GM19452 (cell line): ENCODE data around the gene ADGRG3.

Experiments used
- ATAC-seq: cut with Tn5 transposase; IDR thresholded peaks from one replicate; pipeline ENCODE4 v1.9.1; 2021; ENCODE audit not compliant: unreplicated experiment

ADGRG3 gene

DNA sequence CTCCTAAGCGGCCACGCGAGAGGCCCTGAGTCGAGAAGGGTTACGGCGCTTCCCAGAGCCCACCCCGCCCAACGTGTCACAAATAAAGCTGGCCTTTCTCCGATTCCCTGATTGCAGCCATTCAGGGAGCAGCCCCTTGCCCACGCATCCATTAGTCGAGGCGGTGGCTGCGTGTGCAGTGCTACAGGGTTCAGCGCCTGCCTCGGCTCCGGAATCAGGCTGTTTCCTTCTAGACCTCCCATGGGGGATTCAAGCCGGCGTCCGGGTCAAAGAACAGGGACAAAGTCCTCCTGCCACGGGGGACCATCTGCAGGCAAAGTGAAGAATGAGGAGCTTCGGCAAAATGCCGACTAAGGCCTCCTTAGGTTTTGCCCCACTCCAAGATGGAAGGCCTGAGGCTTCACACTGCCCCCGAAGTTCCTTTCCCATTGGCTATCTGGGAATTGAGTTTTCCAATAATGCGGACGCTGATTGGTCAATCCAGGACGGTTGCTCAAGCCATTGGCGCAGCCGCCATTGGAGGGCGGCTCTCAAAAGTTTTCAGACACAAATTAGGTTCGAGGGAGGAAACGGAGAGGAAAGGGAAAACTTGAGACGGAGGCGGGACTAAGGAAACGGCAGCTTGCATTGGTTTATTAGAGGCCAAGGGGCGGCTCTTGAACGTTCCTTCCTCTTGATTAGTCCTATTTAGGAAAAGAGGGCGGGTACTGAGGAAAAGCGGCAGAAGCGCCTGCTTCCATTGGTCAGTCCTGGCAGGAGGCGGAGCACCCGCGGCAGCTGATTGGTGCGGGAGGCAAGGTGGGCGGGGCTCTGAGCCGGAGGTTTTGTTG, 67.0 kb downstream of the ADGRG3 start:
- ATAC-seq, result peak; percentile 89

DNA sequence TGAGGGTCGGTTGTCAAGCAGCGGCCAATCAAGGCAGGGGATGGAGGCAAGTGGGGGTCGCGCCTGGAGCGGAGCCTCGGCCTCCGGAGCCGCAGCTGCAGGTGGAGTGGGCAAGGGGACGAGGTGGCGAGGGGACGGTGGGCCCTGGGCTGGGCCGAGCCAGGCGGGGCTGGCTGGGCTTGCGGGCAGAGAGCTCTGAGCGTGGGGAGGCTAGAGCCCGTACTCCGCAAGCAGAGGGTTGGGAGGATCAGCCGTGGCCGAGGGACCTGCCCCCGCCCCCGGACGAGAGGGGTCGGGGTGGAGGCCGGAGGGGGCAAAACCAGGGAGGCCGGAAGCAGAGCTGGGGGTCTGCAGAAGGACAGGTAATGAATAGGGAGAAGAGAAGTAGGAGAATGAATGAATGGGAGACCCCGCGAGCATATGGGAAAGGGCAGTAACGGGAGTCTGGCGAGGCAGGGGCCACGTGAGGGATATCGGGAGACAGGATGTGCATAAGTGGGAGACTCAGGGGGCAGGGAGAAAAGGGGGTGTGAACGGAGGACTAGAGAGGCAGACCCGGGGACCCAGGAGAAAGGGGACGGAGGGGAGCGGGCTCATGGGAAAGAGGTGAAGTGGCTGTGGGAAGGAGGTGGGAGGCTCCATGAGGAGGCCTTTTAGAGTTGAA, 67.8 kb downstream of the ADGRG3 start, which contains the start of gene KATNB1:
Gene KATNB1 (plus strand): TSS at position 16 of the 664 bp plus-strand sequence. CDS start 1,474 bp downstream, outside the sequence.
- ATAC-seq, result no peak

DNA sequence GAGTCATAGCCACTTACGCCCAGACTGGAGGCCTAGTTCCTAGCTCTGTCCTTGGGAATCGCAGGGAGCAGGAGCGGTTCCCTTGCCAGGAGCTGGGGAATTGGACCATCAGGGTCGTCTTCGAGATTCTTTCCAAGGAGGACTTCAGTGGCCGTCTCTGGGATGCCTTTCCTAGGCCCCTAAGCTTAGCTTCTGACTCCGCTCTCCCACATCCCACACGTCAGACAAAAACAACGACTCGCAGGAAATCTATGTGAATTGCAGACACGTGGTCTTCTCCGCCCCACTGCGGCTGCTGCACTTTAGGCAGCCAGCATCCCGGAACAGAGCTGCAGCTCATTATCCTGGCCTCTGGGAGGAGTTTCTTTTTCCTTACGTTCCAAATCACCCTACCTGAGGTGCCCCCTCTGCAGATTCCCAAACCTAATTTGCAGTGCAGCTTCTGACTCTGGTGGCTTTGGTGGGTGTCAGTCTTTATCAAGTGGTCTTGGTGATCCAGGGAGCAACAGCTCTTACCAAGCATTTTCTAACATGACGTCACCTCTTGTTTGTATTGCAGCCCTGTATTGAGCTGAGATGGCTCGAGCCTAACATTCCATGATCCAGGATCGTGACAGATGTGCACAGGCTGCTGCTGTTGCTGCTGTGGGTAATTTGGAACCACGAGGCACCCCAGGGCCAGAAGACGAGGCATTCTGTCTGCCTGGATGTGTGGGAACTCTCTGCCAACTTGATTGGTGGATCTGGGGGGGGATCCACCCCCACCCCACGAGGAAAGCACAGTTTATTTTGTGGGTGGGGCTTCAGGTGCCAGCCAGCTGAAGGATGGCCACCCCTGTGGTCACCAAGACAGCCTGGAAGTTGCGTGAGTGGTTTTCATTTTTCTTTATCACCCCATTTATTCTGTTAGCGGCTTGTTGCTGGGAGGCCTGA, 68.6 kb downstream of the ADGRG3 start:
- no peak for ATAC-seq

- ATAC-seq, result no peak
Measured at GRCh38 chr16:57738844-57739243, 70.7 kb downstream of the ADGRG3 start.
